HG02870 (cell line): Measurements from ENCODE around the gene DPH3.
A peak's percentile ranks its signal among the peaks of the same experiment; 100 is the strongest.
"Not testable (repeated sequence)": the region's sequence is repeated elsewhere in the genome, so short reads cannot be mapped to it uniquely, and the experiment has no call there.

Source experiments
- ATAC-seq: cut with Tn5 transposase; IDR thresholded peaks from one replicate; pipeline ENCODE4 v1.9.1; 2021; ENCODE audit warnings: mild to moderate bottlenecking, moderate library complexity; ENCODE audit not compliant: unreplicated experiment

DPH3 gene

DNA sequence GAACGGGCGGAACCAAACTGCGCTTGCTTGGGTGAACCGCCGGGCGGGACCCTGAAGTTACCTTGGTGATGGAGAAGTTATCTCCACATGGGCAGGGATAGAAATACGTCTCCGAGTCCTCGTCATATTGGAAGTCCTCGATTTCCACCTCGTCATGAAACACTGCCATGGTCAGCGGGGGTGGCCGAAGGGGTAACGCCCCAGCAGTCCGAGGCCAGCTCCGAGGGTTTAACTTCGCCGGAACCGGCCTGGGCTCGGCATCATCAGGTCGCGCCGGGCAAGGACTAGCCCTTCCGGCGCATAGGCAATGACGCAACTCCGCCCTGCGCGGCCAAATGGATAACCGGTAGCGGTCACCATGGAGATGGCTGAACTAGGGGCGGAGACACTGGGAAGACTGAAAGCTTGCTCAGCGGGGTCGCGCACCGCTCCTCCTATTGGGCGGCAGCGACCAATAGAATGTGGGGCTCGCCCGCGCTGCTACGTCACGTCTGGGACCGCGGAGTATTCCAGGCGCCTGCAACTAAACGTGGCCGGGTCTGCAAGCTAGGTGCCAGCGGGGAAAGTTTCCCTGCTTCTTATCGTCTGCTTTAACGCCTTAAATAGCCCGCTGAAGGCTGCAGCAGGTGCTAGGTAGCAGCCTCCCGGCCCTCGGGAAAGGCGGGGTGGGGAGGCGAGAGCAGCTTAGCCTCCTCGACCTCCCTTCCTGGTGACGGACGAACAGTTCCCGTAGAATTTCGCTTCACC, at the start of gene DPH3, which contains the start of gene OXNAD1:
Gene DPH3 (minus strand): TSS at position 236 of the 747 bp plus-strand sequence. CDS start 67 bp downstream, at position 169.
Gene OXNAD1 (plus strand): TSS at position 505 of the 747 bp plus-strand sequence. CDS start 5,741 bp downstream, outside the sequence.
- peak; percentile 99 for ATAC-seq

DNA sequence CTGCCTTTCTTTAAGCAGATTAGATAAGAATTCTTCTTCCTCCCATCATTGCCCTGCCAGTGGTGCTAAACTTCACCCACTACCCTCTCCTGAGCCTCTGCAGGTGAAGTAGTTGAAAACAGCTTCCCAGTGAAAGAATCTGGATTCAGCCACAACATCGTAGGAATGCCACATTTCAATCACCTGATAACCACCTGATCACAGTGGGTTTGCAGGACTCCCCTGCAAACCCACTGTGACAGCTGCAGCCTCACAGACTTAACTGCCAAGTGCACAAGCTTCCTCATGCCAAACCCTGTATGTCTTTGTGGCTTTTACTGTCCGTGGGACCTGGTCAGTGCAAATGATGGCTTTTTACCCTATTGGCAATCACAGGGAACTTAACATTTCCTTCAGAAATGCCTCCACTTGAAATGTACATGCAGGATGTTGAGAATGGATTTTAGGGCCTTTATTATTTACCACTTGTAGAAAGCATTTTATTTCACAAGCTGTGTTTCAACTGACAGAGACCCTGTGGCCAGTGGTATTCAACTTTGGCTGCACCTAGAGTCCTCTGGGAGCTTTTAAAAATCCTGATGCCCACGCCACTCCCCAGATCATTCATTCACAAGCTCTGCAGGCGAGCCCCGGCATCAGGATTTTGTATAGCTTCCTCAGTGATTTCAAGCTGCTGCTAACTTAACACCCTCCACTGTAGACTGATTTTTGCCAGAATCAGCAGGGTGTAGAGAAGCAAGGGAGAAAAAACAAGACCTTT, 49.3 kb upstream of the DPH3 start:
- no peak for ATAC-seq

DNA sequence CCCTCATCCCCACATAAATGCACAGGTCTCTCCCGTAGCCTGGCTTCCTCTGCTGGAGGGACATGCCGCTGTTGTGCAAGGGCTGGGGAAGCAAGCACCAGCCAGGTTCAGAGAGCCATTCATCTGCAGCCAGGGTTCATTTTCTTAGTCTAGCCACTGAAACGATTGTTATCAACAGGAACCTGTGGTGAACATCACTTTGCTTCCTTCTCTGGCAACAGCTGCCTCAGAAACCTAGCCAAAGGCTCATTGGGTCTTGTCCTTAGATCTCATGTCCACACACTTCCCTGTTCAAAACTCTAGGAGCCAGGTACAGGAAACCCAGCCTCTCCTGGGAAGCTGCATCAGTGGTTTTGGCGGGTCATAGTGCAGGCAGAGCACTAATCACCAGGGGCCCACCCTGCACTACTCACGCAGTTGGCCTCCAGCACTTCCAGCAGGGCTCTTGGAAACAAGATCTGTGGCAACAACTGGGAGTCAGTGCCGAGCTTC, 47.3 kb upstream of the DPH3 start:
- ATAC-seq: peak; percentile 50

DNA sequence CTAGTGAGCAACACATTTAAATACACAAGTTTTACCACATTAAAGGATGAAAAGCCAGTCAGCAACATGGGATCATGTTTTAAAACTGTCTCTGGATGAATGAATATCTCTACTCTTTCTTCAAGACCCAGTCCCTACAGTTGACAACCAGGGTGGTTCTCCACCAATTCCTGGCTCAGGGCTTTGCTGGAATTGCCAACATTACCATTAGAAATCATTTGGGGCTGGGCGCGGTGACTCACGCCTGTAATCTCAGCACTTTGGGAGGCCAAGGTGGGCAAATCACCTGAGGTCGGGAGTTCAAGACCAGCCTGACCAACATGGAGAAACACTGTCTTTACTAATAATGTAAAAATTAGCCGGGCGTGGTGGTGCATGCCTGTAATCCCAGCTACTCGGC, 45.7 kb upstream of the DPH3 start:
- ATAC-seq: not testable (repeated sequence)

DNA sequence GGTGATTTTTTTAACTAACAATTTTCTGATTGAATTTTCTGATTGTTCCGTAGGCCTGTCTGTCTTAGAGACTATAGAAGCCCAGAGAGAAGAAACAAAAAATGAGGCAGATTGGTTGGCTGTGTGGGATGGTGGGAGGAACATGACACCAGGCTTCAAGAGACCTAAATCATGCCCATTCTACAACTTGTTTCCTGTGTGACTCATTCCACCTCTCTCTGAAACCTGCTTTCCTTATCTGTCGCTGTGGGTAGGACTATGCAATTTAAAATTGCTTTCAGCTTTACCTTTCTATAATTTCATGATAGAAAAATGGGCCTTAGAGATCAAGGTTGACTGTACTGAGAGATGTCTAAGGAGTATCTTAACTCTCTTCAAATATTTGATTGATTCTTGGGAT, 44.8 kb upstream of the DPH3 start:
- peak; percentile 81 for ATAC-seq

DNA sequence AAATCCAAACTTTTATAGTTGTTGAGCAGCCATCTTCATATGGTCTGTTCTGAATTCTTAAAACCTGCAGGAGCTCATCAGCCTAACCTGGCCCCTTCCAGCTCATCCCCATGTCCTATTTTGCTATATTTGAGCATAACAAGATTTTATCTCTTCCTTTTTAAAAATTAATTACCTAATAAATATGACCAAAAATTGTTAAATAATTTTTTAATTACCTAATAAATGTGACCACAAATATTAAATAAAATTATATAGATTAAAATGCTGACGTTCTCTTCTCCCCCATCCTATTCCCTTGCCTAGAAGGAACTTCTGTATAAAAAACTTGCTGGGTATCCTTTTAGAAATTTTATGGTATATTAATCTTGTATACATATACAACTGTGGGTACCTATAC, 44.0 kb upstream of the DPH3 start:
- ATAC-seq: no peak

DNA sequence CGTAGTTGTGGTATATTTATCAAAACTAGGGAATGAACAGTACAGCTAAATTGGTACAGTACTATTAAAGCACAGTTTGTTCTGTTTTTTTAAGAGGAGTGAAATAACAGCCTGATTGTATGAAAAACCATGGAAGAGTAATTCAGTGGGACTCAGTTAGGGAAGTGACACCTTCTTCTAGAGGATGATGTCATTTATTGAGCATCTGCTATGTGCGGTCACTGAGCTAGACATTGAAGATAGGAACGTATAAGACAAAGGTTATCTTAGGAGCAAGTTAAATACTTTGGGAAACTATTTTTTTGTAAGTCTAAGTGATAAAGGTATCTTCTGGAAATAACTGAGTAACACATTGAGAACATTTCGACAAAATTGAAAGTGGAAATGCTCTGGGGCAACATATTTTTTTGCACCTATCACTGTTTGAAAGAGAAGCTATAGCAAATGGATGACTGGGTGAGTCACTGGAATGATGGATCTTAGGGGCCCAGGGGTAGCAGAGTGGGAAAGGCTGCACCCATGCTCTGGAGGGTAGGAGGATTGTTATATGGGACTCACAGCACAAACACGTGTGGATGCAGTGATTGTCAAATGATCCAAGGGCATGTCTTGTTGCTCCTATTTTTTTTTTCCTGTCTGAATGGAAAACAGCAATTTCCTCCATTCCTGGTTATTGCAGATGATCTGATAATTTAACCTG, 43.2 kb upstream of the DPH3 start:
- no peak for ATAC-seq

DNA sequence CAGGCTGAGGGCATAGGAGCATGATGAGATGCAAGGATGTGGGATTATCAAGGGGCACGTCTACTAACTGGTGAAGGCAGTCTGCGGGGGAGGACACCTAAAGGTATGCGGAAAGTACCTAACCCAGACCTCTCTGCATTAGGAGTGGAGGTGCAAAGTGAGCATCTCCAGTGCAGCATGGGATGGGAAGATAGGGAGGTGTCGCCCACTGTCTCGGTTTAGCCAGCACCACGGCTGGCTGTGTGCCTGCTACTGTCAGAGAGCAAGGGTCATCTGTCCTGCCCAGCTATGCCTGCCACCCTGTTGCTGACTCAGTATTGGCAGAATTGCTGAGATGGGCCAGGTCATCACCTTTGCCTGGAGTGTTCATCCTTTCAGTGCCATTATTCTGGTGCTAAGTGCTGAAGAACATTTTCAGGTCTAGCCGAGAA, 40.4 kb upstream of the DPH3 start:
- ATAC-seq: no peak

DNA sequence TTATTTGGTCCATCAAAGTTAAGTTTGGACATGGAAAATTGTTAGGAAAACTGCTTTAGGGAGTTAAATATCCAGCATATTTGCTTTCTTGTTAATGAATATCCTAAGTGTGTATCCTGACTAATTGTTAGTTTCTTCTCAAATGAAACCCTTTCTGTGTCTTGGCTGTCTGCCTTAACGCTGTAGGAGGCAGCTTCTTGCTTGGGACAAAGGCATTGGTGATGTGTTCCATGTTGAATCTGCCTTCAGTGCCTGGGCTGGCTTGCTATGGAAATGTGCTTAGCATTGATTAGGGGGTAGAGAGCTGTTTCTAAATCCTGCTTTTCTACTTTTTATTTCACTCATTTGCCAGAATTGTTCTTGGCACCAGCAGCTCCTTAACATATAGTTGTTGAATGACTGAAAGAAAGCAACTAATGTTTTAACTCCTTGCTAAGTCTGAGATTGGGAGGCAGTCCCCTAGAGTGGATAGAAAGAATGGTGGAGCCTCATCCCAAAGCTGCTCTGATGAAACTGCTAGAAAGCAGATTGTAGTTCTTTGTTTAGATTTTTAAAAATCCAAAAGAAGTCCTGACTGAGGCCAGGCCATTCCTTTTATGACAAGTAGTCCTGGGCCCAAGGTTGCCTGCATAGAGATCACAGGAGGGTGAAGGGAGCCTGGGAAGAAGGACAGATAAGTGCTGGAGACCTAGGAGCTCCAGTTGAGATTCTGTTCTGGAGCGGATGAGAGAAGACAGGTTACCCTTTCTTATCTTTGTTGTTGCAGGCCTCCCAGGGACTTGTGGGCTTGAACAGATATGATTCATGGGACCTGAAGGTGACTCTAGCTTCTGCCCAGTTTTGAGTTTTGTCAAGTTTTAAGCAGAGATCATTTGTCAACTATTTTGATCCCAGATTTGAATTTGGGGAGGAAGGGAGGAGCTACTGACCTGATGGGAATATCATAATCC, 39.6 kb upstream of the DPH3 start:
- no peak for ATAC-seq

DNA sequence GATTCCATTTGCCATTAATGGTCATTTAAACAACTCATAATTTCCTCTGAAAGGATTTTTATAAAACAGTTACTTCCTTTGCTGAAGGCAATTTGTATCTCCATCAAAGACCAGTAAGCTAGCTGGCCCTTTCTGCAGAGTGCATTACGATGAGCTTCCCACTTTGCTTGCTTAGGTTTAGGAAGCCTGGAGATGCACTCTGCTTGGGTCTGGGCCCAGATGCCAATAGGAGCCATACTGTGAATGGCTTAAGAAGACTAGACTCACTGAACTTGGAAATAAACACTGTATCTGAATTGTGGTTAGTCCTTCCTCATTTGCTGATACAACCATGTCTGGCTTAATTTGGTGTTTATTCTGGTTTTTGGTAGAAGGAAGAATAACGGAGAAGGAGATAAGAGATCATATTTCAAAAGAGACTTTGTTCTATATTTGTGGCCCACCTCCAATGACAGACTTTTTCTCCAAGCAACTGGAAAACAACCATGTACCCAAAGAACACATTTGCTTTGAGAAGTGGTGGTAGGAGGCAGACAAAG, 38.4 kb upstream of the DPH3 start:
- ATAC-seq: no peak

DNA sequence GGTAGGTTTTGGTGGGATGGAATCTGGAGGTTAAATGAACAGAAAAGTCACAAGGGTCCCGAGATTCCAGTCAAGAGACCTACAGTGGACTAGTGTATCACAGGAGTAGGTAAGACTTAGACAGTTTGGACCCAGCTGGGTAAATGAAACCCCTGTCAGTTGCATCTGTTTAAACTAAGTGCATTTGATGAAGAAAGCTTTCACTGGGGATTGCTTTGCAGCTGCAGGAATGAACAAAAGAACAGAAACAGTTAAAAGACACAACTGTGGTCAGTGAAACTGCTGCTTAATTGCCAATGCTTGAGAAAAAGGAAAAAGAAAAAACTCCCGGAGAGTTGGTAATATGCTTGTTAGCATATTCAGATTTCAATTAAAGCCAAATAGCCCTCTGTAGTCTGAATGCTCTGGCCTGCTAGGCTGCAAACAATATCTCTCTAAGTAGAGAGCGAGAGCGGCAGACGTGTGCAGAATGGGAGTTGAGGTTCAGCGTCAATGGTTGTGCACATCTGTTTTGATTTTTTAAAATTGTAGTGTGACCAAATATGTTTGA, 37.4 kb upstream of the DPH3 start:
- ATAC-seq: no peak

DNA sequence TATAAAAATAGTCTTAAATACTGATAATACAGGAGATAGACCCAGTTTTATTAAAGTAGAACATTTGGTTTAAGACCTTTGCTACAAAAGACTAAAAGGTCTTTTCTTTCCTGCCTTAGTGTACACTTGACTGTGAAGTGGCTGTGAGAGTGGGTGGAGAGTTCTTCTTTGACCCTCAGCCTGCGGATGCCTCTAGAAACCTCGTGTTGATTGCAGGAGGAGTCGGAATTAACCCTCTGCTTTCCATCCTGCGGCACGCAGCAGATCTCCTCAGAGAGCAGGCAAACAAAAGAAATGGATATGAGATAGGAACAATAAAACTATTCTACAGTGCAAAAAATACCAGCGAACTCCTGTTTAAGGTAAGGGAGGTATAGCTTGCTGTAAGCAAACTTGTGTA, 36.8 kb upstream of the DPH3 start:
- no peak for ATAC-seq

DNA sequence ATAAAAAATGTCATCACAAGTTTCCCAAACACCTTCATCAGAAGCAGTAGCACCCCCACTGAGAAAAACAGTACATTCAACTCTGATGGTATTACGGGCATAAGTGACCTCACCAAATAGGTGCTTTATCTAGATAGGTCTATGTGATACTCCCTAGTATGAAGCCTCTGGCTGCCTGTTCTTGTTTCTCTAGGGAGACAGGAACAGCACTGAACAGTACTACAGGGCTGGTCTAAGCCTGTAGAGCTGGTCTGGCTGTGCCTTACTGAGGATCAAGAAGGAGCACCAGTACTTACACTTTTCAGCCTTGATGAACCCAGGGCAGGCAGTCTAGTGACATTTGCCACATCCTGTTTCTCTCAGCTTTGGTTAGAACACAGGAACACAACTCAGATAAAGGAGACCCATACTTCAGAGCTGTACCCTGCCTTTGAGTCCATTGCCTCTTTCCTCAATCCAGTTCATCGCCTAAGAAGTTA, 36.2 kb upstream of the DPH3 start:
- ATAC-seq: peak; percentile 60

DNA sequence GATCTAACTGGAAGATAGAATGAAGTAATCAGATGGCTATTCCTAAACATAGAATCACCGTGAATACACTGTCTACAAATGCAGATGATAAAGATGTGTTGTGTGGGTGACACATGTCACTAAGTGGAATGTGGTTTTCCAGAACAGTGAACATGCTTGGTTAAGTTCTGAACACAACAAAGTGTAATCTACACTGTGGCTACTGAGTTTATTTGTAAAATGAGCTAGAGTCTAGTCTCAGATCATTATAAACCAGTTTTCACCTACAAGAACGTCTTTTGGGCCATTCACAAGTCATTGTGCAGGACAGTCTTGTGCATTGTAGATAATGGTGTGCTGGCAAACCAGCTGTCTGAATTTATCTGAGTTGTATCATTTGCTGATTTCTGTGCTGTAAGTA, 35.6 kb upstream of the DPH3 start:
- ATAC-seq: peak; percentile 51

DNA sequence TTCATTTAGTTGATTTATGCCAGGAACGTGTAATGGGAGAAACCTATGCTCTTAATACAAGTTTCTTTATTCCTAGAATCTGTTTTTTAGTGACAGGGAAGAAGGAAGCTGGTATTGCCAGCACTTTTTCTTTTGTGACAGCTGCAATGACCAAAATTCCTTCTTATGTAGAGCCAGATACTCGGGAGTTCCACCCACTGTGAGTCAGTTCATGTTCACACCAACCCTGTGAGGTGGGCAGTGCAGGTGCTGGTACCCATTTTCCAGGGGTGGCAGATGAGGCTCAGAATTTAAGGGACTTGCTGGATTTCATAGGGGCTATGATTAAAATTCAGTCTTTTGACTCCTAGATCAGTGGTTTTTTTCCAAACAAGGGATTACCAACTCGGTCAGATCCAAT, 35.0 kb upstream of the DPH3 start:
- ATAC-seq: no peak

DNA sequence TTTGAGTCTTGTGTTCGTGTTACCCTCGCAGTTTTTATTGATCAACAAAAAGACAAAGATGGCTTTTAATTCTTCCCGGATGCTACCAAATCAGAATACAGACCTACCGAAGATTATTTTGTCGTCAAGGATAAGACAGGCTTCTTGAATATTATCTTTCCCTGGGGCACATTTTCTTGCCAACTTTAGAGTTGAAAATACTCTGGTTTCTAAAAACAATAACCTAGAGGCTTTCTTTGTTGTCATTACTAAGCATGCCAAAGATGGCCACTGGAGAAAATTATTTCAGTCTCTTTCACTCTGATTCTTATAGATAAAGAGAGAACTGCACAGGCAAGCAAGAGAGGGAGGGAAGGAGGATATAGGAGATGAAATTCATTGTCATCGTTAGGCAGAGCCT, 34.1 kb upstream of the DPH3 start:
- ATAC-seq: no peak

DNA sequence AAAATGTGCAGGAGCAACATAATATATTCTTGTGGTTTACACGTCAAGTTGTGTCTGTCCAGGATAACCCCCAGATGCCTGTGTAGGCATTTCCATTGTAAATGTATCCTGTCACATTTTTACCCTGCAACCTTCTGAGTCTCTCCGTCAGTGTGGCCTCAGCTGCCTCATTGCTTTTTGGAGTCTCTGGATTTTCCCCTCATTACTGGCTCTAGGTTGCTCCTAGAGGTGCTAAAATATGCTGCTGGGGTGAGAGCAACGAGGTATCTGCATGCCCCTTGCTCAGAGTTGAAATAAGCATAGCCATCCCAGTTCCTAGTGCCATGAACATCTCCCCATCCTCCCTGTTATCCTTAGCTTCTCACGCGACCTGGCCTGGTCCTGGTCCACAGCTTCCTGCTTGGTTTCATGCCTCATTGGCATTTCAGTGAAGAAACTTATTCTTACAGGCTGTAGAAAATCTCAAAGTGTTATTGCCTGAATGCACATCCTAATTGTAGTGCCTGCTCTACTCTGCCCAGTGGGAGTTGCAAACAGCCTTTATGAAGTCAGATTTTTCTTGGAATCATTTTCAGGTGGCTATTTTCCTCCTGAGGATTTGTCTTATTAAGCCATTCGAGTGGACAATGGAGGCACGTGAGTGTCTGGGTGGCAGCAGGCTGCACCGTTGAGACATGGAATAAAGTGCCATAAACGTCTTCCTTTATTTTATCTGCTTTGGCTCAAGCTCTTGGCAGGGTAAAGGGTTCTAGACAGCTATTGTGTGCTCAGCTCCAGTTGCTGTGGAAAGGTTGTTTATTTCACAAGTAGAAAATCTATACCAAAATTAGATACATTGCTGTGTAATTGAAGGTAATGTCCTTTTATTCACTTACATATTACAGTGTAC, 33.5 kb upstream of the DPH3 start:
- no peak for ATAC-seq

DNA sequence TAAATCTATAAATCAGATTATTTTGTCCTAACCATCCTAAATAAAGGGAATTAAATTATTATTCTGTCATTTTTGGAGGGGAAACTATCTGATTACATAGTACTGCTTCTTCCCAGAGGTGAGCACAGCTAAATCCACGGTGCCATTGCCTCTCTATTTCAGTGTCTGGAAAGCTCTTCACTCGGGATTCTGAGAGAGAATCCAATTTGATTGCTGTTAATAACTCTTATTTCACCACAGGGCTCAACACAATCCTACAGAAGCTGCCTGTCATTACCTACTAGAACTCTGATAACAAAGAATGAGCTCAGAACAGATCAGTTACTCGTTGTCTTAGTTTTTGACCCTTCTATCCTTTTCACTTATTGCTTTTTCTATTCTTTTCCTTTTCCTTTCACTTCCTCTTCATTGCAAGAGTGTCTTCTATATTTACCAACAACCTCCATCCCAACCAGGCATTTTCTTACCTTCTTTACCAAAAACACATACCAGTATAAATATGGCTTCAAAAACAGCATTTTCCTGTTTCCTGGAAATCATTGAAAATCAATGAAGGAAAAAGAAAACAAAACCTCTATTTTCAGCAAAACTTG, 30.7 kb upstream of the DPH3 start:
- ATAC-seq: no peak
